ENCODE results near the gene CTBP1.

The CTBP1 gene

GRCh38 chr4:1209821-1210220 is 39.1 kb downstream of the CTBP1 start:
- H3K4me3 ChIP-seq (ENCODE audit: low read length) = no peak overlapping the region
- H3K36me3 ChIP-seq (ENCODE audit: control insufficient read depth, low read depth, low read length) = peaks cover 8% of the 10 kb centered on the region
- no peak overlapping the region for H3K27ac ChIP-seq (ENCODE audit: low read length)
- no peak overlapping the region for H3K9ac ChIP-seq (ENCODE audit: low read length)
- no peaks in the 10 kb centered on the region for H3K27me3 ChIP-seq (ENCODE audit: control insufficient read depth, insufficient read depth, low read length)
- no peaks in the 10 kb centered on the region for H3K9me3 ChIP-seq (ENCODE audit: control insufficient read depth, low read depth, low read length)
- H3K4me1 ChIP-seq (ENCODE audit: control insufficient read depth, low read depth, low read length) = no peaks in the 10 kb centered on the region

GRCh38 chr4:1208970-1209704 is 39.8 kb downstream of the CTBP1 start:
- no peaks in the 10 kb centered on the region for H3K9me3 ChIP-seq (ENCODE audit: control insufficient read depth, low read depth, low read length)
- H3K36me3 ChIP-seq (ENCODE audit: control insufficient read depth, low read depth, low read length) = peaks cover 8% of the 10 kb centered on the region
- H3K4me3 ChIP-seq (ENCODE audit: low read length) = no peak overlapping the region
- H3K9ac ChIP-seq (ENCODE audit: low read length) = no peak overlapping the region
- no peaks in the 10 kb centered on the region for H3K27me3 ChIP-seq (ENCODE audit: control insufficient read depth, insufficient read depth, low read length)
- H3K4me1 ChIP-seq (ENCODE audit: control insufficient read depth, low read depth, low read length) = no peaks in the 10 kb centered on the region
- H3K27ac ChIP-seq (ENCODE audit: low read length) = no peak overlapping the region

DNA sequence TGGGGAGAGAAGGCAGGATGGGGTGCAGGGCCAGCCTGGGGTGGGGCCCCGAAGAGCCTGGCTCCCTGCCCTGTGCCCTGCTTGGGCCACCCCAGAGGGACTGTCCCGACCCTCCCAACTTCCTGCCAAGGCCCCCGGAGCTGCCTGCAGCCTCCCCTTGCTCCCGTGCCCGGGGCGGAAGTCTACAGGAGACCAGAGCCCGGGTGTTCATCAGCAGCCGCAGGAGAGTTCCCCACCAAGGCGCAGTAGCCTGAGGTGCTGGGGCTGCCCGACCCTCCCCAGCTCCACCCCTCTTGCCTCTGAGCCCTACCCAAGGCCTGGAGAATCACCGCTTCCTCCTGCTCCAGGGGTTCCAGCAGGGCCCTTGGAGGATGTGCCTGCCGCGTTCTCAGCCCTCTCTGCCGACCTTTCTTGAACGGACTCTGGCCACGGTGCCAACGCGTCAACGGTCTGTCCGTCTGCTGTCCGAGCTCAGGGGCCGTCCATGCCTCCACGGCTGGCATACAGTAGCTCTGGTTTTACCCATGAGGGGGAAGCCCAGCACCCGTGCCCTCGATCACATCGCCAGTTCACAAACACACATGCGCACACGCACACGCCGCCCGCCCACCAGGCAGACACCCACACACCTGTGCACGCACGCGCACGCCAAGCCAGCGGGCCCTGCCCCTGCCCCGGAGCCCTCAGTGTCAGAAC is 40.5 kb downstream of the CTBP1 start:
- no peaks in the 10 kb centered on the region for H3K9me3 ChIP-seq (ENCODE audit: control insufficient read depth, low read depth, low read length)
- H3K9ac ChIP-seq (ENCODE audit: low read length) = no peak overlapping the region
- no peak overlapping the region for H3K27ac ChIP-seq (ENCODE audit: low read length)
- H3K27me3 ChIP-seq (ENCODE audit: control insufficient read depth, insufficient read depth, low read length) = no peaks in the 10 kb centered on the region
- peaks cover 5% of the 10 kb centered on the region for H3K36me3 ChIP-seq (ENCODE audit: control insufficient read depth, low read depth, low read length)
- H3K4me1 ChIP-seq (ENCODE audit: control insufficient read depth, low read depth, low read length) = no peaks in the 10 kb centered on the region
- no peak overlapping the region for H3K4me3 ChIP-seq (ENCODE audit: low read length)

GRCh38 chr4:1207603-1208265 is 41.2 kb downstream of the CTBP1 start:
- Histone ChIP-seq H3K9me3 (ENCODE audit: control insufficient read depth, low read depth, low read length) (no peaks in the 10 kb centered on the region), H3K4me1 (ENCODE audit: control insufficient read depth, low read depth, low read length) (no peaks in the 10 kb centered on the region), H3K27ac (ENCODE audit: low read length) (no peak overlapping the region), H3K36me3 (ENCODE audit: control insufficient read depth, low read depth, low read length) (peaks cover 5% of the 10 kb centered on the region), H3K27me3 (ENCODE audit: control insufficient read depth, insufficient read depth, low read length) (no peaks in the 10 kb centered on the region), H3K9ac (ENCODE audit: low read length) (no peak overlapping the region), H3K4me3 (ENCODE audit: low read length) (no peak overlapping the region)

DNA sequence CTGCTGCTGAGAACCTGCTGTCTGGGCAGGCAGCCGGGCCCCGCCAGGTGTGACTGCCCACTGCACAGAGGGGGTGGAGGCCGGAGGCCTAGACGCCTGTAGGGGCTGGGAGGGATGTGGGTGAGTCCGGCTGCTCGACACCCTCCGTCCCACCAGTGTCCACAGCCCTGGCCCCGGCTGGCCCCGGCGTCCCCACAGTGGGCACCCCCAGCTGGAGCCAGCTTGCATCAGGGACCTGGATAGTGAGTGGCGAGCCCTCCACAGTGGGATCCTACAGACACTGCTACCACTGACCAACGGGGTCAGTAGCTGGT is 41.8 kb downstream of the CTBP1 start:
- Histone ChIP-seq H3K27me3 (ENCODE audit: control insufficient read depth, insufficient read depth, low read length) (no peaks in the 10 kb centered on the region), H3K27ac (ENCODE audit: low read length) (no peak overlapping the region)

DNA sequence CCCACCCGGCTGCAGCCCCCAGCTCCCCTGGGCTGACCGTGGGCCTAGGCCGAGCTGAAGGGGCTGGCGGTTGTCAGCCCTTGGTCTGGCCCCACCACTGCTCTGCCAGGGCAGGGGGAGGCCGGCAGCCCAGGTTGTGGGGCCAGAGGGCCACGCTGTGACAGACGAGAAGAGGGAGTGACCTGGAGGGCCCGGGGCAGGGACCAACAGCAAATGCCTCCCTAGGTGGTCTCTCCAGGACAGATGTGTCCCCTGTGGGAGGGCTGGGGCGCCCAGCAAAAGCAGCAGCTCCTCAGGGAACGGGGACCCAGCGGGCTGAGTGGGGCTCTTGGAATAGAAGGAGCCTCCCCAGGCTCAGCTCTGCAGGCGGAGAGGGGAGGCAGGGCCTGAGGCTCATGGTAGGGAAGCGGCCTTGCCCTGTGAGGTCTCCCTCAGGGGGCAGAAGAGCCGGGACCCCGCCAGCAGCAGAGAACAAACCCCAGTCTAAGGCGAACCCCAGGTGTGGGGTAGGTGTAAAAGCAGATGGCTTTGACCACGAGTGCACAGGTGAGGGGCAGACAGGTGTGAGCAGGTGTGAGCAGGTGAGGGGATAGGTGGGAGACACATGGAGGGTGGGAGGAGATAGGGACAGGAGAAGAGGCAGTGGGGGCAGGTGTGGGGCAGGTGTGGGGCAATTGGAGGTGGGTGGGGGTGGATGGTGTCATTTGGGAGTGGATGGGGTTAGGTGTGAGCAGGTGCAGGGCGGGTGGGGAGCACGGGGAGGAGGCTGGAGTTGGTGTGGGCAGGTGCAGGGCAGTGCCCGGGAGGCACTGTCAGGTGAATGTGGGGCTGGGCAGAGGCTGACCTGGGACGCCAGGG is 42.4 kb downstream of the CTBP1 start:
- no peak overlapping the region for H3K4me3 ChIP-seq (ENCODE audit: low read length)
- H3K36me3 ChIP-seq (ENCODE audit: control insufficient read depth, low read depth, low read length) = peaks cover 5% of the 10 kb centered on the region
- H3K27ac ChIP-seq (ENCODE audit: low read length) = no peak overlapping the region
- no peaks in the 10 kb centered on the region for H3K9me3 ChIP-seq (ENCODE audit: control insufficient read depth, low read depth, low read length)
- no peaks in the 10 kb centered on the region for H3K4me1 ChIP-seq (ENCODE audit: control insufficient read depth, low read depth, low read length)
- no peak overlapping the region for H3K9ac ChIP-seq (ENCODE audit: low read length)
- H3K27me3 ChIP-seq (ENCODE audit: control insufficient read depth, insufficient read depth, low read length) = no peaks in the 10 kb centered on the region

More for the DNA sequence above, 41.8 kb downstream of the CTBP1 start:
- Histone ChIP-seq H3K9ac (ENCODE audit: low read length) (no peak overlapping the region), H3K9me3 (ENCODE audit: control insufficient read depth, low read depth, low read length) (no peaks in the 10 kb centered on the region), H3K36me3 (ENCODE audit: control insufficient read depth, low read depth, low read length) (peaks cover 5% of the 10 kb centered on the region), H3K4me1 (ENCODE audit: control insufficient read depth, low read depth, low read length) (no peaks in the 10 kb centered on the region), H3K4me3 (ENCODE audit: low read length) (no peak overlapping the region)

DNA sequence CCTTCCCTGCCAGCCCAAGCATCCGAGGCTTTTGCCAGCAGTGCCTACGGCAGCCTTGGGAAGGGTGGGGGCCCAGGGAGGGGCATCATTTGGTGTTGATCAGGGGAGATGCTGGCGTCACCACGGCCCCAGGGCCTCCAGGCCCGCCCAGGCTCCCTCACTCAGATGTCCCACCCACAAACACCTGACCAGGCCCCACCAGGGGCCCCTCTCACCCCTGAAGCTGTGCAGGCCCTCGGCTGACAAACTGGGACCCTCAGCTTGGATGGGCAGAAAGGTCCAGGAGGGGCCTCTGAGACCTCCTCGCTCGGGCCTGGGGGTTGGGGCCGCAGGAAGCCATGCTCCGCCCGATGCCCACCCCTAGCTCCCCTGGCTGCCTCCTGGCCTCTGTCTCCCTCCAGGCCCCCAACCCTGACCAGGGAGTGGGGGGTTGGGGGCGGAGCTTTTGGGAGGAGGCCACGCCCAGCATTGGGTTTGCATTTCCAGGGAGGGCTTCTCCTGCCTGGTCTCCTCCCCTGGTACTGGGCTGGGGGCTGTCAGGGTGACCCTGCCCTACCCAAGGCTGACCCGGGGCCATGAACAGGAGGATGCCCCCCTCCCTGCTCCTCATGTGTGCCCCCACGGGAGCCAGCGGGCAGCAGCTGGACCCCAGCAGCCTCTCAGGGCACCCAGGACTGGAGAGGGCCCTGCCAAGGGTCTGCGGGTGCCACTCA is 43.2 kb downstream of the CTBP1 start:
- H3K4me1 ChIP-seq (ENCODE audit: control insufficient read depth, low read depth, low read length) = no peaks in the 10 kb centered on the region
- H3K9me3 ChIP-seq (ENCODE audit: control insufficient read depth, low read depth, low read length) = no peaks in the 10 kb centered on the region
- H3K9ac ChIP-seq (ENCODE audit: low read length) = no peak overlapping the region
- H3K36me3 ChIP-seq (ENCODE audit: control insufficient read depth, low read depth, low read length) = peaks cover under 1% of the 10 kb centered on the region
- H3K27me3 ChIP-seq (ENCODE audit: control insufficient read depth, insufficient read depth, low read length) = no peaks in the 10 kb centered on the region
- H3K4me3 ChIP-seq (ENCODE audit: low read length) = no peak overlapping the region
- no peak overlapping the region for H3K27ac ChIP-seq (ENCODE audit: low read length)

GRCh38 chr4:1204828-1205585 is 43.9 kb downstream of the CTBP1 start:
- no peak overlapping the region for H3K27ac ChIP-seq (ENCODE audit: low read length)
- no peaks in the 10 kb centered on the region for H3K36me3 ChIP-seq (ENCODE audit: control insufficient read depth, low read depth, low read length)
- no peaks in the 10 kb centered on the region for H3K9me3 ChIP-seq (ENCODE audit: control insufficient read depth, low read depth, low read length)
- no peak overlapping the region for H3K9ac ChIP-seq (ENCODE audit: low read length)
- no peaks in the 10 kb centered on the region for H3K27me3 ChIP-seq (ENCODE audit: control insufficient read depth, insufficient read depth, low read length)
- H3K4me3 ChIP-seq (ENCODE audit: low read length) = no peak overlapping the region
- no peaks in the 10 kb centered on the region for H3K4me1 ChIP-seq (ENCODE audit: control insufficient read depth, low read depth, low read length)

- Histone ChIP-seq H3K4me1 (ENCODE audit: control insufficient read depth, low read depth, low read length) (no peaks in the 10 kb centered on the region), H3K9me3 (ENCODE audit: control insufficient read depth, low read depth, low read length) (no peaks in the 10 kb centered on the region), H3K36me3 (ENCODE audit: control insufficient read depth, low read depth, low read length) (no peaks in the 10 kb centered on the region), H3K4me3 (ENCODE audit: low read length) (no peak overlapping the region), H3K9ac (ENCODE audit: low read length) (no peak overlapping the region), H3K27me3 (ENCODE audit: control insufficient read depth, insufficient read depth, low read length) (no peaks in the 10 kb centered on the region), H3K27ac (ENCODE audit: low read length) (no peak overlapping the region)
Observed at GRCh38 chr4:1204286-1204827, 44.6 kb downstream of the CTBP1 start.

- Histone ChIP-seq H3K36me3 (ENCODE audit: control insufficient read depth, low read depth, low read length) (no peaks in the 10 kb centered on the region), H3K4me1 (ENCODE audit: control insufficient read depth, low read depth, low read length) (no peaks in the 10 kb centered on the region), H3K4me3 (ENCODE audit: low read length) (no peak overlapping the region), H3K27ac (ENCODE audit: low read length) (no peak overlapping the region), H3K9ac (ENCODE audit: low read length) (no peak overlapping the region), H3K27me3 (ENCODE audit: control insufficient read depth, insufficient read depth, low read length) (no peaks in the 10 kb centered on the region), H3K9me3 (ENCODE audit: control insufficient read depth, low read depth, low read length) (no peaks in the 10 kb centered on the region)
Observed at GRCh38 chr4:1203026-1203616, 45.8 kb downstream of the CTBP1 start.

Data from iPS-18a (cell line).